GM18505 (cell line): ENCODE results near the gene MYRFL.
"Not testable (repeated sequence)": the region's sequence is repeated elsewhere in the genome, so short reads cannot be mapped to it uniquely, and the experiment has no call there.

ENCODE experiments used
- ATAC-seq: cut with Tn5 transposase; IDR thresholded peaks from one replicate; pipeline ENCODE4 v1.9.1; 2021; ENCODE audit not compliant: unreplicated experiment
- POLR2A ChIP-seq: IDR thresholded peaks from 4 replicates; pipeline ENCODE4 v1.6.1; 2011; ENCODE audit warnings: borderline replicate concordance; ENCODE audit not compliant: insufficient read depth, insufficient read length; ENCODE audit errors: extremely low read depth

The MYRFL gene

GRCh38 chr12:69833696-69834095 lies 8.7 kb downstream of the MYRFL start:
- no peak for TF ChIP-seq POLR2A
- no peak for ATAC-seq

GRCh38 chr12:69834147-69834546 lies 9.1 kb downstream of the MYRFL start:
- TF ChIP-seq POLR2A = no peak
- ATAC-seq = no peak

GRCh38 chr12:69834576-69834975 lies 9.5 kb downstream of the MYRFL start:
- no peak for TF ChIP-seq POLR2A
- no peak for ATAC-seq

- no peak for TF ChIP-seq POLR2A
- ATAC-seq = no peak
Measured at GRCh38 chr12:69835081-69835480, 10.1 kb downstream of the MYRFL start.

GRCh38 chr12:69836015-69836414 lies 11.0 kb downstream of the MYRFL start:
- no peak for ATAC-seq
- TF ChIP-seq POLR2A = no peak

- no peak for TF ChIP-seq POLR2A
- ATAC-seq = no peak
Measured at GRCh38 chr12:69837191-69837590, 12.2 kb downstream of the MYRFL start.

- TF ChIP-seq POLR2A = no peak
- ATAC-seq = no peak
Measured at GRCh38 chr12:69837657-69838415, 12.8 kb downstream of the MYRFL start.

- ATAC-seq = no peak
- TF ChIP-seq POLR2A = no peak
Measured at GRCh38 chr12:69840727-69841126, 15.7 kb downstream of the MYRFL start.

- no peak for TF ChIP-seq POLR2A
- no peak for ATAC-seq
Measured at GRCh38 chr12:69843608-69844007, 18.6 kb downstream of the MYRFL start.

GRCh38 chr12:69844416-69844815 lies 19.4 kb downstream of the MYRFL start:
- ATAC-seq = no peak
- no peak for TF ChIP-seq POLR2A

GRCh38 chr12:69844836-69845235 lies 19.8 kb downstream of the MYRFL start:
- TF ChIP-seq POLR2A = no peak
- ATAC-seq = no peak

GRCh38 chr12:69846976-69847375 lies 21.9 kb downstream of the MYRFL start:
- TF ChIP-seq POLR2A = no peak
- no peak for ATAC-seq

- TF ChIP-seq POLR2A = no peak
- no peak for ATAC-seq
Measured at GRCh38 chr12:69851976-69852375, 26.9 kb downstream of the MYRFL start.

GRCh38 chr12:69853176-69853961 lies 28.3 kb downstream of the MYRFL start:
- not testable (repeated sequence) for ATAC-seq
